Stromal cell of bone marrow (primary cell): ENCODE measurements around the gene CACNB4.
"Not testable (repeated sequence)": the region's sequence is repeated elsewhere in the genome, so short reads cannot be mapped to it uniquely, and the experiment has no call there.

Source experiments
- DNase-seq: peaks from one replicate; pipeline ENCODE4 v3.0.0-alpha.2; 2012; ENCODE audit warnings: low read depth

CACNB4 gene

DNA sequence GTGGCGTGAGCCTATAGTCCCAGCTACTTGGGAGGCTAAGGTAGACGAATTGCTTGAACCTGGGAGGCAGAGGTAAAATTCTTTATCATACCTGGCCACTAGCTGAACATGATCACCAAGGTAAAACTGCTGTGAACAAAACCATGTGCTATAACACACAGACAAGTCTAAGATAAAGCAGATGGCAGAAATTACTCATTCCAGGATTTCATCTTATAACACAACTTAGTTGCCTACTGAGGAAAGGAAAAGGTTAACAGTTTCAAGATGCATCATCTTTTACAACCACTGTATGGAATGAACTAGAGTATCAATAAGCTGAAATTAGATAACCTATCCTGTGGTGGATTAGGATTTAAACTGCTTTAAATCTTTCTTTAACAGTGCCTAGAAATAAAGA, 278.9 kb downstream of the CACNB4 start:
- DNase-seq: no peak

GRCh38 chr2:151817929-151818328, 280.9 kb downstream of the CACNB4 start:
- no peak for DNase-seq

GRCh38 chr2:151816843-151817242, 282.0 kb downstream of the CACNB4 start:
- DNase-seq: no peak

GRCh38 chr2:151815821-151816489, 282.9 kb downstream of the CACNB4 start:
- no peak for DNase-seq

DNA sequence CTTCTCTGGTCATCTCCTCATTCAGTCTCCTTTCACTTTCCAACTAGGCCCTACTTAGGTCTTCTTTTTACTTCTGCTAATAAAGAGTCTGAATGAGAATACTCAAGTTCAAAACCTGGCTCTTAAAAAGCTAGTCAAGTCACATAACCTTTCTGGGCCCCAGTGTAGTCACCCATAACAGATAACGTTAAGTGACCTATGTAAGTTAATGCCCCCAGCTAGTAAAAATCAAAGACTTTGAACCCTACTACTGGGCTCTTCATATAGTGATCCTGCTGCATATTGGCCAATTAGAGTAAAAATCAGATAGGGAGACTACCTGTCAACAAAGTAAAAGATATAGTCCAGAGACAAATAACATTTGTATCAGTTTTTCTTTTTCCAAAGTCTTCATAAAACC, 288.4 kb downstream of the CACNB4 start:
- no peak for DNase-seq

- no peak for DNase-seq
Measured at GRCh38 chr2:151809073-151809383, 289.8 kb downstream of the CACNB4 start.

GRCh38 chr2:151808258-151809072, 290.4 kb downstream of the CACNB4 start:
- DNase-seq: peak; percentile 13

DNA sequence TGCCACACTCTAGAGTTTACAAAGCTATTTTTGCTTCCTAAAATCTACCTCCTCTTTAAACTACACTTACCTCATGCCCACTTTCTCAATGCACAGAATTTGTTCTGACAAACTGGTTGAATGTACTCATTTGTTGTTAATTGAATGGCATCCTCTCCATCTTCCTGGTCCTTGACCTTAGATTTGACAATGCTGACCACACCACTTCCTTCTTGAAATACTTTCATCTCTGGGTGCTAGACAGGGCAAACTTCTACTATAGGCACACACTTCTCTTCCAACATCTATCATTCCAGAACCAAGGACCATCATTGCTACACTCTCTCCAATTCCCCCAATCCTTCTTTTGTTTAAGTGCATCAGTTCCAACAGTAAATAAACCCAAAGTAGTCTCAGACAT, 292.9 kb downstream of the CACNB4 start:
- no peak for DNase-seq

DNA sequence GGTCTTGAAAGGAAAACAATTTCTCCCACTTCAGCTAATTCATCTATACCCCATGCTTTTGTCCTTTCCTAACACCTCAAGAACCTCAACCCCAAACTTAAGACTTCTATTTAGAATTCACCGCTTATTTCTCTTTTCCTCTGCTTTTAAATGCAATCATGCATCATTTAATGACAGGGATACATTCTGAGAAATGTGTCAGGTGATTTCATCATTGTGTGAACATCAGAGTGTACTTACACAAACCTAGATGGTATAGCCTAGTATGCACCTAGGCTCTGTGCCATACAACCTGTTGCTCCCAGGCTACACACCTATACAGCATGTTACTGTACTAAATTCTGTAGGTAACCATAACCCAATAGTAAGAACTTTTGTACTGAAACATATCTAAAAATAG, 293.5 kb downstream of the CACNB4 start:
- no peak for DNase-seq

GRCh38 chr2:151803811-151804210, 295.0 kb downstream of the CACNB4 start:
- no peak for DNase-seq

- no peak for DNase-seq
Measured at GRCh38 chr2:151802315-151802714, 296.5 kb downstream of the CACNB4 start.

DNA sequence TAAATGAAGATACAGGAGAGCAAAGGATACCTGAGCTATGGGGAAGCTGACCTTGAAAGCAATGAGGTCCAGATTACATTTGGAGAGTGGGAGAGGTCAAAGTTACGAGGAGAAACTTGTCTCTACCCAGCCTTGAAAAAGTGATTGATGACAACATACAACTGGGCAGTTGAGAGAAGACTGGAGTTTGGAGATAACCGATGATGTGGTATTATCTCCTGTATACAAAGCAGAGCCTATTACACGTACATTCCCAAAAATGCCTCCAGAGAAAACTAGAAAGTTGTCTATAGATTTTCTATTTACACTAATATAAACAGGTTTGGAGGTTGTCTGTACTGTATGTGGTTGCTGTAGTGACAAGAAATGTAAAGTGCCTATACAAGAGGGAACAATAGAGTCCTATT, 299.0 kb downstream of the CACNB4 start:
- DNase-seq: no peak

GRCh38 chr2:151796774-151797173, 302.1 kb downstream of the CACNB4 start:
- no peak for DNase-seq

DNA sequence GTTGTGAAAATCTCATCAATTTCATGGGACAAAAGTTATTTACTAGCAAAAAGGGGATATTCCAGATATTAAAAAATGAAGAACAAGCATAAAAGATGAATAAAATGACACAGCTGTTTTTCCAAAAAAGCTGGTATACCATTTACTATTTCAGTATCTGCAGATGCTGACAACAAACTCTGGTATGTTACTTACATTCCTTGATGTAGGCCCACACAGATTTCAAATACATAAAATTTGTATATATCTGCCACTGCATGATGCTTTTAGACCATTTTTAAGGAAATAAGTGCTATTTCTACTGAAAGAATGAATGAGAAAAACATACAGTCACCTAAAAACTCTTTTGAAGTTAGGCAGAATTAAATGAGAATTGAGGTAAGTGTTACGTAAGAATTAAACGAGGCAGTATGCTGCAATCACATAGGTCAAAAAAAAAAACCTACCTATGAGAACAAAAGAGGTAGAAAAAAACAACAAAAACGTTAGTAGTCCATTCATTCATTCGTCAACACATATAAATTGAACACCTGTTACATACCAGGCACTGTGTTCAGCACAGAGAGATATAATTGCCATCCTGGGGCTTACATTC, 303.1 kb downstream of the CACNB4 start:
- DNase-seq: no peak

- DNase-seq: not testable (repeated sequence)
Measured at GRCh38 chr2:151794422-151794821, 304.4 kb downstream of the CACNB4 start.

DNA sequence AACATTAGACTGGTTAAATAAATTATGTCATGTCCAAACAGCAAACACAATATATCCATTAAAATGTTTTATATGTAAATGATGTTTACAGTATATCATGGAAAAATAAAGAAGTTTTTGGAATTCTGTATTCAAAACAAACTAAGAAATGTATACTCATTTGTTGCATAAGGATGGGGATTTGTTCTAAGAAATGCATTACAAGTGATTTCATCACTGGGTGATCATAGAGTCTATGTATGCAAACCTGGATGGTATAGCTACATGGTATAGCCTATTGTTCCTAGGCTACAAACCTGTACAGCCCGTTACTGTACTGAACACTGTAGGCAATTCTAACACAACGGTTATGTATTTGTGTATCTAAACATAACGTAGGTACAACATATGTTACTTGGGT, 305.7 kb downstream of the CACNB4 start:
- DNase-seq: no peak

DNA sequence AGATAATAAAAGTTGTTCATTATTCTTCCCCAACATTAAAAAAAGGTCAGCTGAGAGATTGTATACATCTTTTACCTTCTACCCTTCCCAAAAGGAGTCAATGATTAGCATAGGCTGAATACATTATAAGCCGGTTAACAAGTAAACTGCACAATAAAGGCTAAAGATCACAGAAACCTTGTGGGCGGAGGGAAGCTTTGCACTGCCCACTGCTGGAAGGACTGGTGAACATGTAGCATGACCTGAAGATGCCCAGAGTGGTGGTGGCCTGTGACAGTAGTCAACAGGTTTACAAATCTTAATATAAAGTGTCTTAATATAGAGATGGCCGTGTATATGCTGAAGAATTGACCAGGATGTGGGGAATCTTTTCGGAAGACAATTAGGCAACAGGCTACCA, 306.3 kb downstream of the CACNB4 start:
- DNase-seq: no peak

- DNase-seq: no peak
Measured at GRCh38 chr2:151791545-151791944, 307.3 kb downstream of the CACNB4 start.

DNA sequence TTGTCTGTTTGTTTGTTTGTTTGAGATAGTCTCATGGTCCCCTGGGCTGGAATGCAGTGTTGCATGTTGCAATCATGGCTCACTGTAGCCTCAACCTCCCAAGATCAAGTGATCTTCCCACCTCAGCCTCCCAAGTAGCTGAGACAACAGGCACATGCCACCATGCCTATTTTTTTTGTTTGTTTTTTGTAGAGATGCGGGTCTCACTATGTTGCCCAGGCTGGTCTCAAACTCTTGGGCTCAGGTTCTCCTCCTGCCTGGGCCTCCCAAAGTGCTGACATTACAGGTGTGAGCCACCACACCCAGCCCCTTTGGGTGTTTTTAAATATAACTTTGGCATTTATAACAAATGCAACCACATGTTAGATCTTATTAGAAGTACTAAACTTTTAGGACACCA, 308.2 kb downstream of the CACNB4 start:
- DNase-seq: no peak

- no peak for DNase-seq
Measured at GRCh38 chr2:151789055-151789834, 309.6 kb downstream of the CACNB4 start.

DNA sequence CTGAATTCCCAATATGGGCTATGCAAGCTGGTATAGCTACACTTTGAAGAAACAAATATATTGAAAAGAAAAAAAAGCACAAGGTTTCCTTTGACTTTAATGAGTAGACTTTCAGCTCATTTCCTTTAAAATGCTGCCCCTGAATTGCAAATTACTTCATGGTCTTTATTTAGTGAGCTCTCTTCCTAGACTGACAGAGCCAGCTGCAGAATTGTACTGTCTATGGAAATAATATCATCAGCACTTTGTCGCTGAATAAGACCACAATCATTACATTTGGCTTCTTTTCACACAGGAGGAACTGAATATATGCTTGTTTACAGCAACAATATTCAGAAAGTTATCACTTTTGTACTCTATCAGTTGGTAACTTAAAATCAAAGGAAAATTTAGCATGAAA, 312.4 kb downstream of the CACNB4 start:
- DNase-seq: no peak

DNA sequence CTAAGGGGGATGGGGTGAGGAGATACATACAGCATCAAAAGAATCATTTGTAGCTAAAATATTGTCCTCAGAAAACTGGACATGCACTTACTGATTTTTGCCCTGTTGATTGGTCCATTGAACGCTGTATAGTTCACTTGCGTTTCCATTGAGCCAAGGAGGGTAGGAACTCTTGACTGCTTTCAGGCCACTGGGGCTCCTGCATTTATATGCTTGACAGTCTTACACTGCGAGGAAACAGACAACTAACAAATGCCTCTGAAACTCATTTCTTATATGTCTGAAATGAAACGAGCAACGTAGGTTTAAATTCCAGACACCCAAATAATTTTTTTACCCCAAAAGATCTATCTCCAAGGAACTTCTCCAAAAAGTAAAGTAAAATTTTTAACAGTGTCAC, 312.8 kb downstream of the CACNB4 start:
- no peak for DNase-seq

GRCh38 chr2:151783133-151783520, 315.7 kb downstream of the CACNB4 start:
- no peak for DNase-seq
